ENCODE results near the gene CYYR1.
A peak's percentile ranks its signal among the peaks of the same experiment; 100 is the strongest.
"Not testable (repeated sequence)": the region's sequence is repeated elsewhere in the genome, so short reads cannot be mapped to it uniquely, and the experiment has no call there.

The CYYR1 gene

GRCh38 chr21:26491663-26492062 is 81.4 kb downstream of the CYYR1 start:
- no peak for DNase-seq (ENCODE audit: low read depth, low spot score)

GRCh38 chr21:26490771-26491170 is 82.3 kb downstream of the CYYR1 start:
- peak; percentile 65 for DNase-seq (ENCODE audit: low read depth, low spot score)

- DNase-seq (ENCODE audit: low read depth, low spot score) = no peak
These were observed 83.3 kb downstream of the CYYR1 start for GRCh38 chr21:26489781-26490180.

- DNase-seq (ENCODE audit: low read depth, low spot score) = no peak
These were observed 85.1 kb downstream of the CYYR1 start for GRCh38 chr21:26487981-26488480.

- no peak for DNase-seq (ENCODE audit: low read depth, low spot score)
These were observed 99.6 kb downstream of the CYYR1 start for GRCh38 chr21:26473471-26473870.

GRCh38 chr21:26471099-26471471 is 102.0 kb downstream of the CYYR1 start:
- DNase-seq (ENCODE audit: low read depth, low spot score) = no peak

- no peak for DNase-seq (ENCODE audit: low read depth, low spot score)
These were observed 102.6 kb downstream of the CYYR1 start for GRCh38 chr21:26470351-26471098.

GRCh38 chr21:26469789-26470188 is 103.3 kb downstream of the CYYR1 start:
- peak; percentile 72 for DNase-seq (ENCODE audit: low read depth, low spot score)

- DNase-seq (ENCODE audit: low read depth, low spot score) = no peak
These were observed 107.2 kb downstream of the CYYR1 start for GRCh38 chr21:26465916-26466315.

- no peak for DNase-seq (ENCODE audit: low read depth, low spot score)
These were observed 111.6 kb downstream of the CYYR1 start for GRCh38 chr21:26461500-26461899.

GRCh38 chr21:26460621-26461020 is 112.5 kb downstream of the CYYR1 start:
- DNase-seq (ENCODE audit: low read depth, low spot score) = no peak

- not testable (repeated sequence) for DNase-seq (ENCODE audit: low read depth, low spot score)
These were observed 114.2 kb downstream of the CYYR1 start for GRCh38 chr21:26458854-26459253.

- DNase-seq (ENCODE audit: low read depth, low spot score) = no peak
These were observed 115.3 kb downstream of the CYYR1 start for GRCh38 chr21:26457817-26458216.

GRCh38 chr21:26453267-26453666 is 119.8 kb downstream of the CYYR1 start:
- no peak for DNase-seq (ENCODE audit: low read depth, low spot score)

- no peak for DNase-seq (ENCODE audit: low read depth, low spot score)
These were observed 121.9 kb downstream of the CYYR1 start for GRCh38 chr21:26451081-26451740.

- no peak for DNase-seq (ENCODE audit: low read depth, low spot score)
These were observed 123.9 kb downstream of the CYYR1 start for GRCh38 chr21:26449161-26449560.

- DNase-seq (ENCODE audit: low read depth, low spot score) = no peak
These were observed 124.3 kb downstream of the CYYR1 start for GRCh38 chr21:26448751-26449150.

GRCh38 chr21:26447932-26448475 is 125.1 kb downstream of the CYYR1 start:
- no peak for DNase-seq (ENCODE audit: low read depth, low spot score)

- DNase-seq (ENCODE audit: low read depth, low spot score) = peak; percentile 65
These were observed 127.6 kb downstream of the CYYR1 start for GRCh38 chr21:26445440-26445839.

- DNase-seq (ENCODE audit: low read depth, low spot score) = no peak
These were observed 128.4 kb downstream of the CYYR1 start for GRCh38 chr21:26444646-26445045.

GRCh38 chr21:26443867-26444266 is 129.2 kb downstream of the CYYR1 start:
- DNase-seq (ENCODE audit: low read depth, low spot score) = peak; percentile 18

GRCh38 chr21:26443291-26443690 is 129.8 kb downstream of the CYYR1 start:
- DNase-seq (ENCODE audit: low read depth, low spot score) = no peak

GRCh38 chr21:26441149-26441548 is 131.9 kb downstream of the CYYR1 start:
- no peak for DNase-seq (ENCODE audit: low read depth, low spot score)
